Panc1 (cell line): ENCODE measurements around the gene CRB2. TPM values are rescaled to one million over a fixed set of nuclear protein-coding genes. Genes with fewer than 3 reads are reported as not detected.

Experiments used
- ATAC-seq: fragments of 200-7000 bp; cut with Tn5 transposase; 2 replicates; pipeline ENCODE4 v1.9.1; 2020; ENCODE audit warnings: mild to moderate bottlenecking, moderate library complexity
- BruUV-seq: library from RNA; stranded (reverse); fragments of 400-500 nt; replicated peaks from 2 replicates; lab custom pipeline; 2021; lab: Mats Ljungman, UMichigan
- CTCF ChIA-PET: fragments of 300-600 bp; sonication (Branson Sonifier 250); formaldehyde crosslinking; loops from one replicate; lab custom pipeline; 2022; ENCODE audit warnings: antibody characterized with exemption; lab: Charles Lee
- POLR2A ChIA-PET: fragments of 300-600 bp; sonication (Branson Sonifier 250); formaldehyde crosslinking; loops from one replicate; lab custom pipeline; 2022; ENCODE audit warnings: antibody characterized with exemption; lab: Charles Lee
- DNase-seq: peaks from one replicate; pipeline ENCODE4 v3.0.0-alpha.2; 2010; ENCODE audit warnings: low read depth, low spot score
- H3K27ac ChIP-seq: 2 replicates; pipeline ENCODE4 v1.5.1; 2011; ENCODE audit warnings: mild to moderate bottlenecking, low read length, inconsistent platforms
- H3K27me3 ChIP-seq: fragments of 200-500 bp; sonication (Bioruptor generic); 2 replicates; pipeline ENCODE4 v1.6.0; 2014; ENCODE audit warnings: low read length, inconsistent platforms; ENCODE audit not compliant: control insufficient read depth, insufficient read depth
- H3K36me3 ChIP-seq: fragments of 200-500 bp; sonication (Bioruptor generic); 2 replicates; pipeline ENCODE4 v1.5.1; 2014; ENCODE audit warnings: inconsistent platforms, mild to moderate bottlenecking, low read length, moderate library complexity; ENCODE audit not compliant: control insufficient read depth, insufficient read depth
- H3K4me1 ChIP-seq: 2 replicates; pipeline ENCODE4 v1.5.1; 2011; ENCODE audit warnings: inconsistent platforms, mild to moderate bottlenecking, low read length, moderate library complexity; ENCODE audit not compliant: control insufficient read depth, insufficient read depth
- H3K4me3 ChIP-seq, 2 experiments: 2 replicates each; pipeline ENCODE4 v1.5.1; 2011 to 2012; ENCODE audit warnings: low read depth in 2 of 2, low read length in 2 of 2, mild to moderate bottlenecking in 2 of 2, inconsistent platforms in 1 of 2, moderate library complexity in 1 of 2
- H3K9me3 ChIP-seq: fragments of 200-500 bp; sonication (Bioruptor generic); 2 replicates; pipeline ENCODE4 v1.5.1; 2014; ENCODE audit warnings: low read depth, mild to moderate bottlenecking, inconsistent platforms, low read length, moderate library complexity; ENCODE audit not compliant: control insufficient read depth, insufficient read depth
- CTCF ChIP-seq: fragments of 450-650 bp; IDR thresholded peaks from 2 replicates; pipeline ENCODE4 v1.5.1; 2017; ENCODE audit warnings: mild to moderate bottlenecking
- POLR2AphosphoS5 ChIP-seq: IDR thresholded peaks from 2 replicates; pipeline ENCODE4 v1.6.1; 2012; ENCODE audit warnings: mild to moderate bottlenecking, low read depth, low read length, moderate library complexity
- REST ChIP-seq, 2 experiments: IDR thresholded peaks; 2 replicates each; pipeline ENCODE4 v1.6.1; 2011 to 2012; ENCODE audit warnings: low read depth in 2 of 2, control low read depth in 1 of 2, low read length in 1 of 2, mild to moderate bottlenecking in 1 of 2, moderate library complexity in 1 of 2; ENCODE audit not compliant: insufficient read depth in 1 of 2
- SIN3A ChIP-seq: IDR thresholded peaks from 2 replicates; pipeline ENCODE4 v1.6.1; 2012; ENCODE audit warnings: low read depth, mild to moderate bottlenecking, low read length, moderate library complexity, borderline replicate concordance; ENCODE audit not compliant: insufficient read depth
- TCF7L2 ChIP-seq: IDR thresholded peaks from 2 replicates; pipeline ENCODE4 v1.6.1; 2011; ENCODE audit warnings: mild to moderate bottlenecking, low read depth, low read length, inconsistent platforms
- in situ Hi-C: cut with HindIII; loops from 2 replicates; pipeline ENCODE4 v1.10.0; 2016; ENCODE audit warnings: low sequenced_read_pairs, low pct_unique_long_range_greater_than_20kb
- intact Hi-C: fragments of 100-400 bp; cut with micrococcal nuclease; formaldehyde crosslinking; loops from one replicate; pipeline ENCODE4 v1.10.0; 2022; ENCODE audit not compliant: unreplicated experiment
- total RNA-seq: library from RNA; stranded (reverse); gene quantifications from one replicate; pipeline ENCODE4 v1.2.1, GENCODE V29; 2021; ENCODE audit not compliant: unreplicated experiment

Gene CRB2
- total RNA-seq, 1 experiment from 2014 or later = 0.05 TPM

- Histone ChIP-seq H3K4me3 (no peak overlapping the region), H3K4me1 (no peaks in the 10 kb centered on the region), H3K27ac (no peak overlapping the region), H3K9me3 (no peaks in the 10 kb centered on the region), H3K36me3 (no peaks in the 10 kb centered on the region), H3K27me3 (no peaks in the 10 kb centered on the region)
- ATAC-seq (no peak), DNase-seq (no peak)
- TF ChIP-seq REST (IDR thresholded peaks at IDR 0.05; ENCODE audit: insufficient read depth in 1 of 2, low read depth in 2 of 2, low read length in 1 of 2) (no peak), CTCF (no peak), TCF7L2 (no peak), POLR2AphosphoS5 (no peak), SIN3A (no peak)
- intact Hi-C loops (no loop called here), in situ Hi-C loops (no loop called here)
- no TSS peak for BruUV-seq
- CTCF ChIA-PET = no interaction called here
- POLR2A ChIA-PET = no interaction called here
Measured at GRCh38 chr9:123411636-123412035, 55.6 kb downstream of the CRB2 start.

- Histone ChIP-seq H3K36me3 (no peaks in the 10 kb centered on the region), H3K9me3 (no peaks in the 10 kb centered on the region), H3K27ac (no peak overlapping the region), H3K4me3 (no peak overlapping the region), H3K27me3 (no peaks in the 10 kb centered on the region), H3K4me1 (no peaks in the 10 kb centered on the region)
- TF ChIP-seq CTCF (no peak), SIN3A (no peak), TCF7L2 (no peak), POLR2AphosphoS5 (no peak), REST (IDR thresholded peaks at IDR 0.05; ENCODE audit: insufficient read depth in 1 of 2, low read depth in 2 of 2, low read length in 1 of 2) (no peak)
- no peak for ATAC-seq
- POLR2A ChIA-PET = no interaction called here
- in situ Hi-C loops (no loop called here), intact Hi-C loops (no loop called here)
- no peak for DNase-seq
- BruUV-seq = no TSS peak
- CTCF ChIA-PET = no interaction called here
Measured at GRCh38 chr9:123412171-123412820, 56.3 kb downstream of the CRB2 start.
